ENCODE results near the gene GGN.

DNA sequence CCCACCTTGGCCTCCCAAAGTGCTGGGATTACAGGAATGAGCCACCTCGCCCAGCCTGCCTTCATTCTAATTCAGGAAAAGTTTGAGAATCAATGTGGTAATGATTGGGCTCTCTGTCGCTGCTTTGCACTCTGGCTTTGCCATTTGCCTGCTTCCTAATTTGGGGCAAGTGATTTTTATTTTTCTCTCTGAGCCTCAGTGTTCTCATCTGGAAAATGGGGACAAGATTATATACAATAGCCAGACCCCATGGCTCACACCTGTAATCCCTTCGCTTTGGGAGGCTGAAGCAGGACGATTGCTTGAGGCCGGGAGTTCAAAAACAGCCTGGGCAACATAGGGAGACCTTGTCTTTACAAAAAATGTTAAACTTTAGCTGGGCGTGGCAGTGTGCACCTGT is 49.5 kb upstream of the GGN start:
- TF ChIP-seq, protein P1, sequence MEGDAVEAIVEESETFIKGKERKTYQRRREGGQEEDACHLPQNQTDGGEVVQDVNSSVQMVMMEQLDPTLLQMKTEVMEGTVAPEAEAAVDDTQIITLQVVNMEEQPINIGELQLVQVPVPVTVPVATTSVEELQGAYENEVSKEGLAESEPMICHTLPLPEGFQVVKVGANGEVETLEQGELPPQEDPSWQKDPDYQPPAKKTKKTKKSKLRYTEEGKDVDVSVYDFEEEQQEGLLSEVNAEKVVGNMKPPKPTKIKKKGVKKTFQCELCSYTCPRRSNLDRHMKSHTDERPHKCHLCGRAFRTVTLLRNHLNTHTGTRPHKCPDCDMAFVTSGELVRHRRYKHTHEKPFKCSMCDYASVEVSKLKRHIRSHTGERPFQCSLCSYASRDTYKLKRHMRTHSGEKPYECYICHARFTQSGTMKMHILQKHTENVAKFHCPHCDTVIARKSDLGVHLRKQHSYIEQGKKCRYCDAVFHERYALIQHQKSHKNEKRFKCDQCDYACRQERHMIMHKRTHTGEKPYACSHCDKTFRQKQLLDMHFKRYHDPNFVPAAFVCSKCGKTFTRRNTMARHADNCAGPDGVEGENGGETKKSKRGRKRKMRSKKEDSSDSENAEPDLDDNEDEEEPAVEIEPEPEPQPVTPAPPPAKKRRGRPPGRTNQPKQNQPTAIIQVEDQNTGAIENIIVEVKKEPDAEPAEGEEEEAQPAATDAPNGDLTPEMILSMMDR (conservative IDR thresholded peaks at IDR 0.05 in 1 of 2, IDR thresholded peaks at IDR 0.05 in 1 of 2; ENCODE audit: extremely low read depth in 1 of 2, insufficient read depth in 1 of 2, low read depth in 1 of 2, low read length in 2 of 2) = no peak
- TF ChIP-seq EZH2 (IDR thresholded peaks at IDR 0.05; ENCODE audit: borderline replicate concordance, low read length) = no peak
